PC-3 (cell line): ENCODE measurements around the gene TPSG1. TPM values are rescaled to one million over a fixed set of nuclear protein-coding genes. Genes with fewer than 3 reads are reported as not detected.

ENCODE experiments used
- ATAC-seq: fragments of 200-7000 bp; cut with Tn5 transposase; 2 replicates; pipeline ENCODE4 v1.9.1; 2020; ENCODE audit warnings: mild to moderate bottlenecking, moderate library complexity
- BruUV-seq: library from RNA; stranded (reverse); fragments of 400-500 nt; replicated peaks from 2 replicates; lab custom pipeline; 2021; lab: Mats Ljungman, UMichigan
- CTCF ChIA-PET: fragments of 300-600 bp; sonication (Branson Sonifier 250); formaldehyde crosslinking; loops from one replicate; lab custom pipeline; 2022; ENCODE audit warnings: antibody characterized with exemption; lab: Charles Lee
- POLR2A ChIA-PET: fragments of 300-600 bp; sonication (Branson Sonifier 250); formaldehyde crosslinking; loops from one replicate; lab custom pipeline; 2022; ENCODE audit warnings: antibody characterized with exemption; ENCODE audit not compliant: unreplicated experiment; lab: Charles Lee
- DNase-seq: peaks from one replicate; pipeline ENCODE4 v3.0.0-alpha.2; 2015
- H2AFZ ChIP-seq: fragments of 300-600 bp; sonication (generic); 2 replicates; pipeline ENCODE4 v1.6.0; 2016; ENCODE audit warnings: antibody characterized with exemption, low read length
- H3F3A ChIP-seq: fragments of 300-600 bp; sonication (generic); one replicate; pipeline ENCODE4 v1.6.0; 2017; ENCODE audit warnings: antibody characterized with exemption, low read length, control low read depth, mild to moderate bottlenecking; ENCODE audit not compliant: unreplicated experiment
- H3K27ac ChIP-seq: fragments of 300-600 bp; sonication (generic); 2 replicates; pipeline ENCODE4 v1.5.1; 2016; ENCODE audit warnings: mild to moderate bottlenecking, low read length
- H3K27me3 ChIP-seq: fragments of 300-600 bp; sonication (generic); 2 replicates; pipeline ENCODE4 v1.6.1; 2016; ENCODE audit warnings: low read length, mixed read lengths
- H3K36me3 ChIP-seq: fragments of 300-600 bp; sonication (generic); 2 replicates; pipeline ENCODE4 v1.6.1; 2016; ENCODE audit warnings: low read depth, mixed run types, low read length, mixed read lengths
- H3K4me1 ChIP-seq: fragments of 300-600 bp; sonication (generic); 2 replicates; pipeline ENCODE4 v1.5.1; 2016; ENCODE audit warnings: low read length; ENCODE audit not compliant: insufficient read depth
- H3K4me2 ChIP-seq: fragments of 300-600 bp; sonication (generic); 2 replicates; pipeline ENCODE4 v1.6.0; 2016; ENCODE audit warnings: low read length
- H3K4me3 ChIP-seq: fragments of 300-600 bp; sonication (generic); 2 replicates; pipeline ENCODE4 v1.5.1; 2016; ENCODE audit warnings: mild to moderate bottlenecking, low read length, mixed read lengths
- H3K79me2 ChIP-seq: fragments of 300-600 bp; sonication (generic); 2 replicates; pipeline ENCODE4 v1.6.1; 2017; ENCODE audit warnings: low read length, mixed read lengths
- H3K9ac ChIP-seq: fragments of 300-600 bp; sonication (generic); 2 replicates; pipeline ENCODE4 v1.6.0; 2016; ENCODE audit warnings: mild to moderate bottlenecking, low read length
- H3K9me2 ChIP-seq: fragments of 300-600 bp; sonication (generic); replicated peaks from 2 replicates; pipeline ENCODE4 v1.6.1; 2016; ENCODE audit warnings: mixed run types, low read length, mixed read lengths
- H3K9me3 ChIP-seq: fragments of 300-600 bp; sonication (generic); 2 replicates; pipeline ENCODE4 v1.6.1; 2016; ENCODE audit warnings: low read length, mixed read lengths
- H4K20me1 ChIP-seq: fragments of 300-600 bp; sonication (generic); 2 replicates; pipeline ENCODE4 v1.6.1; 2016; ENCODE audit warnings: low read length, mixed read lengths
- CTCF ChIP-seq: fragments of 300-600 bp; sonication (generic); conservative IDR thresholded peaks from 2 replicates; pipeline ENCODE4 v1.5.1; 2017; ENCODE audit warnings: antibody characterized with exemption, low read depth, mild to moderate bottlenecking, low read length
- EZH2 ChIP-seq: fragments of 300-600 bp; sonication (generic); IDR thresholded peaks from one replicate; pipeline ENCODE4 v1.6.1; 2017; ENCODE audit warnings: antibody characterized with exemption, mild to moderate bottlenecking, low read length; ENCODE audit not compliant: unreplicated experiment
- EZH2phosphoT487 ChIP-seq: fragments of 300-600 bp; sonication (generic); IDR thresholded peaks from 2 replicates; pipeline ENCODE4 v1.6.1; 2018; ENCODE audit warnings: mild to moderate bottlenecking, antibody characterized with exemption, low read length, borderline replicate concordance
- intact Hi-C: fragments of 100-400 bp; cut with micrococcal nuclease; formaldehyde crosslinking; loops from 2 replicates; pipeline ENCODE4 v1.9.0; 2023
- total RNA-seq: library from RNA; depleted of rRNA; stranded (reverse); fragments of >200 nt; gene quantifications from 2 replicates; pipeline ENCODE4 v1.2.3, GENCODE V29; 2014

Gene TPSG1
- total RNA-seq, 1 experiment from 2014 or later, result not detected

DNA sequence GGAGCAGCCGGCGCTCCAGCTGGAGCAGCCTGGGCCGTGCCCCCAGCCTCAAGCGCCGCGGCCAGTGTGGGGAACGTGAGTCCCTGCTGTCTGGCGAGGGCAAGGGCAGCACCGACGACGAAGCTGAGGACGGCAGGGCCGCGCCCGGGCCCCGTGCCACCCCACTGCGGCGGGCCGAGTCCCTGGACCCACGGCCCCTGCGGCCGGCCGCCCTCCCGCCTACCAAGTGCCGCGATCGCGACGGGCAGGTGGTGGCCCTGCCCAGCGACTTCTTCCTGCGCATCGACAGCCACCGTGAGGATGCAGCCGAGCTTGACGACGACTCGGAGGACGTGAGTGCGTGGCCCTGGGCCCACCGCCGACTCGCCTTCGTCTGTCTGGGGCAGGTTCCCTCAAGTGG is 16.0 kb downstream of the TPSG1 start:
- no peak for ATAC-seq
- TF ChIP-seq EZH2 (no peak), EZH2phosphoT487 (no peak), CTCF (no peak)
- no TSS peak for BruUV-seq
- Histone ChIP-seq H3K4me2 (no peak overlapping the region), H3K9ac (no peak overlapping the region), H3K27ac (no peak overlapping the region), H2AFZ (no peak overlapping the region), H3K9me2 (no peaks in the 10 kb centered on the region), H3K4me1 (no peaks in the 10 kb centered on the region), H3K9me3 (no peaks in the 10 kb centered on the region), H3K27me3 (no peaks in the 10 kb centered on the region), H4K20me1 (no peaks in the 10 kb centered on the region), H3K4me3 (no peak overlapping the region), H3K79me2 (no peaks in the 10 kb centered on the region), H3K36me3 (no peaks in the 10 kb centered on the region), H3F3A (no peaks in the 10 kb centered on the region)
- CTCF ChIA-PET, result no interaction called here
- DNase-seq, result no peak
- intact Hi-C loops, result no loop called here
- POLR2A ChIA-PET, result no interaction called here

GRCh38 chr16:1208239-1208830 is 16.7 kb downstream of the TPSG1 start:
- ChIA-PET CTCF (no interaction called here), POLR2A (no interaction called here)
- ATAC-seq (no peak), DNase-seq (no peak)
- no peak overlapping the region for H3K27ac ChIP-seq
- BruUV-seq, result no TSS peak
- H3K4me2 ChIP-seq, result no peak overlapping the region
- H2AFZ ChIP-seq, result no peak overlapping the region
- no peak overlapping the region for H3K4me3 ChIP-seq
- H3K9me2 ChIP-seq, result no peaks in the 10 kb centered on the region
- TF ChIP-seq EZH2phosphoT487, result no peak
- no peak for TF ChIP-seq EZH2
- no peak for TF ChIP-seq CTCF
- no peak overlapping the region for H3K9ac ChIP-seq
- intact Hi-C loops, result no loop called here
- H3K9me3 ChIP-seq, result no peaks in the 10 kb centered on the region
- H3K36me3 ChIP-seq, result no peaks in the 10 kb centered on the region
- H3K79me2 ChIP-seq, result no peaks in the 10 kb centered on the region
- H3K4me1 ChIP-seq, result no peaks in the 10 kb centered on the region
- no peaks in the 10 kb centered on the region for H3K27me3 ChIP-seq
- H3F3A ChIP-seq, result no peaks in the 10 kb centered on the region
- H4K20me1 ChIP-seq, result no peaks in the 10 kb centered on the region

DNA sequence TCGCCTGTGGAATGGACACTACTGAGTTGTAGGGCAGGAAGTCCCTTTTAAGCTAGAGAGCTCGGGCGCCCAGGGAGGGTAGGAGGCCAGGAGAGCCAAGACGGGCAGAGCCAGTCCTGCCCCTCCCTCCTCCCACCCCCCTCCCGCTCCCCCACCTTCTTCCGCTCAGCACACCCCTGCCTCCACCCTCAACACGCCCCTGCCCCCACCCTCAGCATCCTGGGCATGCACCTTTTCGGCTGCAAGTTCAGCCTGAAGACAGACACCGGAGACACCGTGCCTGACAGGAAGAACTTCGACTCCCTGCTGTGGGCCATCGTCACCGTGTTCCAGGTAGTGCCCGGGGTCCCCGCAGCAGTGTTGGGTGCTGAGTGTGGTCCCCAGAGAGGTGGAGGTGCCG is 18.3 kb downstream of the TPSG1 start:
- Histone ChIP-seq H3K9ac (no peak overlapping the region), H2AFZ (no peak overlapping the region), H3K9me2 (no peaks in the 10 kb centered on the region), H3K79me2 (no peaks in the 10 kb centered on the region), H3F3A (no peaks in the 10 kb centered on the region), H3K27me3 (no peaks in the 10 kb centered on the region), H4K20me1 (no peaks in the 10 kb centered on the region), H3K4me3 (no peak overlapping the region), H3K9me3 (no peaks in the 10 kb centered on the region), H3K36me3 (no peaks in the 10 kb centered on the region), H3K4me2 (no peak overlapping the region), H3K27ac (no peak overlapping the region), H3K4me1 (no peaks in the 10 kb centered on the region)
- BruUV-seq, result no TSS peak
- CTCF ChIA-PET, result no interaction called here
- POLR2A ChIA-PET, result no interaction called here
- no peak for ATAC-seq
- DNase-seq, result no peak
- TF ChIP-seq EZH2phosphoT487 (no peak), CTCF (no peak), EZH2 (no peak)
- intact Hi-C loops, result no loop called here
